ENCODE measurements around the gene ADISSP. TPM values are rescaled to one million over a fixed set of nuclear protein-coding genes. Genes with fewer than 3 reads are reported as not detected.

The ADISSP gene
- polyA plus RNA-seq, 3 donors, result 59.6 to 78.5 (median 68.5) TPM

DNA sequence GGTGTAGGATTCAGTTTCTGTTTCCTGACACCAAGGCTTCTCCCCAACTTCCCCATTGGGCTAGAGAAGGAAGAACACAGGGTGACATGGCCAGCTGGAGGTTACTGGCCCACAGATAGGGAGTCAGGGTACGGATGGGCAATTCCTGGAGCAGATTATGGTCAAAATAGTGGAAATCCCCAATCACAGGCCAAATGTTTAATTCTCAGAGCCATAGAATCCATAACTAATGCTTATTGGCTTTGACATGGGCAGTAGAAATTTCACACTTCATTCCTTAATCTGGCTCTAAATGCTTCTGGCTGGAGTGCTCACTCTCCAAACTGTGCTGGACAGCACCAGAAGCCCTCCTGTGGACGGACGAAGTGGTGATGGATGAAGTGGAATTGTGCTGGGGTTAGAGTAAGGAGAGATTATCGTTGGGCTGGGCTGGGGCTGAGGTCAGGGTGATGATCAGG lies 56.0 kb downstream of the ADISSP start:
- Histone ChIP-seq H3K79me2 (ENCODE audit: insufficient read depth, low read length) (no peaks in the 10 kb centered on the region), H4K20me1 (ENCODE audit: insufficient read depth, low read length) (no peaks in the 10 kb centered on the region), H3K9me3 (replicated peaks in 1 of 2; ENCODE audit: control insufficient read depth in 1 of 2, insufficient read depth in 1 of 2, low read length in 2 of 2) (no peaks in the 10 kb centered on the region), H3K9ac (ENCODE audit: insufficient read depth, low read length, poor library complexity, severe bottlenecking) (peak overlapping the region; percentile 44), H3K4me2 (replicated peaks; ENCODE audit: extremely low read depth, low read length, poor library complexity, severe bottlenecking) (peak overlapping the region; percentile 66), H3K27ac (ENCODE audit: low read depth in 1 of 2, low read length in 2 of 2) (peak overlapping the region; percentile 4 to 67), H3K4me1 (ENCODE audit: control insufficient read depth in 1 of 2, insufficient read depth in 2 of 2, low read length in 2 of 2) (peaks cover 50 to 57% of the 10 kb centered on the region in 2 donors), H3K4me3 (replicated peaks in 1 of 3; ENCODE audit: low read depth in 2 of 3, low read length in 3 of 3) (peak overlapping the region; percentile 16 to 73 (median 17)), H2AFZ (ENCODE audit: insufficient read depth, low read depth, low read length, poor library complexity, severe bottlenecking) (peak overlapping the region; percentile 57), H3K36me3 (replicated peaks in 1 of 2; ENCODE audit: control insufficient read depth in 1 of 2, insufficient read depth in 2 of 2, low read length in 2 of 2) (no peaks in the 10 kb centered on the region), H3K27me3 (ENCODE audit: control insufficient read depth in 2 of 2, insufficient read depth in 2 of 2, low read length in 2 of 2) (no peaks in the 10 kb centered on the region)
- intact Hi-C loops (cut with micrococcal nuclease), result no loop called here
- Mint-ChIP-seq H3K4me1 (peaks cover 53% of the 10 kb centered on the region), H3K36me3 (no peaks in the 10 kb centered on the region), H3K4me3 (peak overlapping the region; percentile 61 to 95), H3K27ac (peak overlapping the region; percentile 43 to 89 (median 86)), H3K9me3 (peaks cover 0 to 3% (median 0%) of the 10 kb centered on the region in 7 donors), H3K27me3 (ENCODE audit: low read depth in 3 of 3) (peaks cover 0 to 10% (median 0%) of the 10 kb centered on the region in 3 donors)
- DNase-seq, result peak; percentile 43 to 82 (median 70)
- TF ChIP-seq CTCF (IDR thresholded peaks at IDR 0.05), result no peak
- WGBS (ENCODE audit: insufficient coverage), result 91% methylated on average over 3 of the region's 4 CpGs

- H3K27ac ChIP-seq (ENCODE audit: low read depth in 1 of 2, low read length in 2 of 2), result peak overlapping the region; percentile 4 to 67
- H3K79me2 ChIP-seq (ENCODE audit: insufficient read depth, low read length), result no peaks in the 10 kb centered on the region
- Mint-ChIP-seq H3K9me3 (peaks cover 0 to 3% (median 0%) of the 10 kb centered on the region in 7 donors), H3K27ac (peak overlapping the region; percentile 43 to 89 (median 86)), H3K36me3 (peaks cover 0 to 5% of the 10 kb centered on the region in 2 donors), H3K27me3 (ENCODE audit: low read depth in 3 of 3) (peaks cover 0 to 10% (median 2%) of the 10 kb centered on the region in 3 donors), H3K4me3 (peak overlapping the region; percentile 61 to 95), H3K4me1 (peaks cover 53% of the 10 kb centered on the region)
- no peaks in the 10 kb centered on the region for H4K20me1 ChIP-seq (ENCODE audit: insufficient read depth, low read length)
- no peaks in the 10 kb centered on the region for H3K9me3 ChIP-seq (replicated peaks in 1 of 2; ENCODE audit: control insufficient read depth in 1 of 2, insufficient read depth in 1 of 2, low read length in 2 of 2)
- no peaks in the 10 kb centered on the region for H3K27me3 ChIP-seq (ENCODE audit: control insufficient read depth in 2 of 2, insufficient read depth in 2 of 2, low read length in 2 of 2)
- peak; percentile 31 to 58 (median 42) for DNase-seq
- H3K4me2 ChIP-seq (replicated peaks; ENCODE audit: extremely low read depth, low read length, poor library complexity, severe bottlenecking), result peak overlapping the region; percentile 66
- intact Hi-C loops (cut with micrococcal nuclease), result no loop called here
- peaks cover 50 to 57% of the 10 kb centered on the region in 2 donors for H3K4me1 ChIP-seq (ENCODE audit: control insufficient read depth in 1 of 2, insufficient read depth in 2 of 2, low read length in 2 of 2)
- TF ChIP-seq CTCF (IDR thresholded peaks at IDR 0.05), result peak; percentile 97
- peaks cover 0 to 2% of the 10 kb centered on the region in 2 donors for H3K36me3 ChIP-seq (replicated peaks in 1 of 2; ENCODE audit: control insufficient read depth in 1 of 2, insufficient read depth in 2 of 2, low read length in 2 of 2)
- peak overlapping the region; percentile 57 for H2AFZ ChIP-seq (ENCODE audit: insufficient read depth, low read depth, low read length, poor library complexity, severe bottlenecking)
- 19% methylated on average over 13 of the region's 18 CpGs for WGBS (ENCODE audit: insufficient coverage)
- H3K9ac ChIP-seq (ENCODE audit: insufficient read depth, low read length, poor library complexity, severe bottlenecking), result peak overlapping the region; percentile 44
- H3K4me3 ChIP-seq (replicated peaks in 1 of 3; ENCODE audit: low read depth in 2 of 3, low read length in 3 of 3), result peak overlapping the region; percentile 16 to 73 (median 17)
Measured at GRCh38 chr20:3710703-3711483, 56.7 kb downstream of the ADISSP start.

All from CD14-positive monocyte (primary cell).